RPMI8226 (cell line): ENCODE data around the gene YPEL5.

Source experiments
- DNase-seq: peaks from one replicate; pipeline ENCODE4 v3.0.0-alpha.2; 2015

YPEL5 gene

GRCh38 chr2:30208453-30208852, 61.6 kb downstream of the YPEL5 start:
- peak; percentile 38 for DNase-seq

- no peak for DNase-seq
Measured at GRCh38 chr2:30209227-30209626, 62.4 kb downstream of the YPEL5 start.
